ENCODE results near the gene LARP4B.

The LARP4B gene

GRCh38 chr10:816091-816477, 115.4 kb downstream of the LARP4B start:
- no peak for DNase-seq
- TF ChIP-seq POLR2A (IDR thresholded peaks at IDR 0.05; ENCODE audit: low read length): no peak
- no peak for TF ChIP-seq GATA1 (IDR thresholded peaks at IDR 0.05; ENCODE audit: low read depth, low read length)

DNA sequence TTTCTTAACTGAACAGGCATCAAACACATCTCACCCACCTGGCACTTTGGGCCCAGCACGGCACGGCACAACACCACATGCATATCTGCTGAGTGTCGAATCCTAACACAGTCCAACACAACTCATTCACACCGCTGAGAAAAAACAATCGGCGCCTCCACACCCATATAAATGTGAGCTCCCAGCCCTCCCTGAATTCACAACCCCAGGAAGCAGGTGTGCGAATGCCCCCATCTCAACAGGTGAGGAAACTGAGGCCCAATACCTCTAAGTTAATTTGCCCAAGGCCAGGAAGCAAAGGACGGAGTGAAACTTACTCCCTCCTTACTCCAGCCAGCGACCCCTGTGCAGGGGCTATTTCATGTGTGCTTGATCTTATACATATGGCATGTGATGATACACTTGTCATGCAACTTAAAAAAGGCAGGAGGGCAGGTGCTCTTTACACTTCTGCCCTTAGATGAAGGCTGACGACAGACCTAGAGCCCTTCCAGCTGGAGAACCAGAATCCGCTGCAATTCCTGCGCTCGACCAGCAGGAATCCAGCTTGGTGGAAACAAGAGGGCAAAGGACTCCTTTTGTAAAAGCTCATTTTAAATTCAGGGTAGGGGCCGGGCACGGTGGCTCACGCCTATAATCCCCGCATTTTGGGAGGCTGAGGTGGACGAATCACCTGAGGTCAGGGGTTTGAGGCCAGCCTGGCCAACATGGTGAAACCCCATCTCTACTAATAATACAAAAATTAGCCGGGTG, 116.0 kb downstream of the LARP4B start:
- DNase-seq: no peak
- TF ChIP-seq POLR2A (IDR thresholded peaks at IDR 0.05; ENCODE audit: low read length): no peak

- no peak for DNase-seq
- no peak for TF ChIP-seq GATA1 (IDR thresholded peaks at IDR 0.05; ENCODE audit: low read depth, low read length)
- no peak for TF ChIP-seq POLR2A (IDR thresholded peaks at IDR 0.05; ENCODE audit: low read length)
Observed at GRCh38 chr10:814536-815302, 116.8 kb downstream of the LARP4B start.

GRCh38 chr10:813286-813685, 118.2 kb downstream of the LARP4B start:
- DNase-seq: no peak
- no peak for TF ChIP-seq GATA1 (IDR thresholded peaks at IDR 0.05; ENCODE audit: low read depth, low read length)
- TF ChIP-seq POLR2A (IDR thresholded peaks at IDR 0.05; ENCODE audit: low read length): no peak

DNA sequence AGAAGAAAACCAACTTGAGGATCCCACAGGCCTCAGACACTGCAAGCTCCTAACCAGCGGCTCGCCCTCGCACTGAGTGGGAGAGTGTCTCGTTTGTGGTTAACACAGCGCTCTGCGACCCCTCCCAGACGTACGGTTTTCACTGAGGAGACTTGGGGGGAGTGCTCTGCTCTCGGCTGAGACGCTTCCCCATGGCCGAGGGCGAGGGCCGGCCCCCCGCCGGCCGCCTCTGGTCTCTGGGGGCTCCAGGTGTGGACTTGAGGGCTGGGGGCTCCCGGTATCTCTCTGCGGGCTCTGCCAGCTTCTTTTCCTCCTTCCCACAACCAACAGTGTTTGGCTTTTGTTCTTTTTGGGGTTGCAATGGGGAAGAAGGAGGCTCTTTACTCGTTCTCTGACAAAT, 118.7 kb downstream of the LARP4B start:
- no peak for DNase-seq
- TF ChIP-seq POLR2A (IDR thresholded peaks at IDR 0.05; ENCODE audit: low read length) (no peak), GATA1 (IDR thresholded peaks at IDR 0.05; ENCODE audit: low read depth, low read length) (no peak)

DNA sequence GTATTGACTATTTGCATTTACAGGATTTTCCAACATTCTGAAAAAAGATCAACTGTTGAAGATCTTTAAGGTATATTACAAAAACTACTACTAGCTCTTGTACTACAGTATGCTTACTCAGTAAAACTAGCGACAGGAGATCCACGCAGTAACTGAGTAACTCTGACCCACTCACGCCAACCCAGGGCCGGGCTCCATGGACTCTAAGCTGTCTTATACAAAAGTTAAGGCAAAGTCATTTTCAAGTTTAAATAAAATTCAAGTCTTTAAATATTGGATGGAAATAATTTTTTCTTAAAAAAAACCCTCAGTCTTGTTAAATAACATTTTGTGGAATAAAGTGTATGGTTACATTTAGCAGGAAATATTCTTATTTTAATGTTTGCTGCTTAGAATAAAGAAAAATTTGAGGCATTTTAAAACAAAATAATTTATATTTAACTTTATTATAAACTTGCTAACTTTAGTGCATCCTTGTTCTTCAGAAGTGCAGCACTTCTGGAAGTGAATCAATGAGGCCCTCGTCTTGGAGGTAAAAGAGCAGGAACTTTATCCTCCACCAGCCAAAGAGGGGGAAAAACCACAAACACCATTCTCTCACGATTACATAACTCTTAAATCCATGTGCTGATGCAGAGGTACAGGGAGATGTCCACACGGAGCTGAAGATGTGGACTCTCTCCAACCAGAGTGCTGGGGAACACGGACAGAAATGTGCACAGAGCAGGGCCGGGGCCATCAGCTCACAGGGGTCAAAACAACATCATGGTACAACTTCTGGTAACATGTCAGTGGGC, 119.9 kb downstream of the LARP4B start:
- TF ChIP-seq GATA1 (IDR thresholded peaks at IDR 0.05; ENCODE audit: low read depth, low read length) (no peak), POLR2A (IDR thresholded peaks at IDR 0.05; ENCODE audit: low read length) (no peak)
- no peak for DNase-seq

DNA sequence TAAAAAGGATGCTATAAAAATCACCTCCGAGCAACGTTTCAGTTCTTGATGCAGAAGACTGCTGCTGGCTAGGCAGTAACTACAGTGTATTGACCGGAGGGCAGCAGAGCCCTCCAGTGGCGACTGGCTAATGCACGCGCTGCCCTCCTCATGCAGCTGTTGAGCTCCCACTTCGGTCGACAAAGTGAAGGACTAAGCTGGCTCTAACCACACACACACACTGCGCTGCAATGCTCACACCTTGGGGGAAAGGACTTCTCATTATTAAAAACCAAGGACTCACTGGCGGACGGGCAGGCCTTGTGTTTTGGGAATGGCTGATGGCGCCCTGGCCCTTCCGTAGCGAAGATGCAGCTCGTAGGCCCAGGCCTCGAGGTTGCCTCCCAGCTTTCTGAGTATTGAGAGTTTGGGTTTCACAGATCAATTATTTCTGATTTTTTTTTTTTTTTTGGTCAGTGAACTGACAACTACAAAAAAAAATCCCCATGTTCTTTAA, 121.1 kb downstream of the LARP4B start:
- TF ChIP-seq GATA1 (IDR thresholded peaks at IDR 0.05; ENCODE audit: low read depth, low read length) (no peak), POLR2A (IDR thresholded peaks at IDR 0.05; ENCODE audit: low read length) (no peak)
- DNase-seq: peak in 1 of 2 experiments; percentile 9

- TF ChIP-seq GATA1 (IDR thresholded peaks at IDR 0.05; ENCODE audit: low read depth, low read length) (no peak), POLR2A (IDR thresholded peaks at IDR 0.05; ENCODE audit: low read length) (no peak)
- no peak for DNase-seq
Observed at GRCh38 chr10:809671-810350, 121.7 kb downstream of the LARP4B start.

GRCh38 chr10:807958-808353, 123.5 kb downstream of the LARP4B start:
- TF ChIP-seq GATA1 (IDR thresholded peaks at IDR 0.05; ENCODE audit: low read depth, low read length): no peak
- no peak for TF ChIP-seq POLR2A (IDR thresholded peaks at IDR 0.05; ENCODE audit: low read length)

GRCh38 chr10:807163-807957, 124.1 kb downstream of the LARP4B start:
- DNase-seq: no peak
- no peak for TF ChIP-seq GATA1 (IDR thresholded peaks at IDR 0.05; ENCODE audit: low read depth, low read length)
- TF ChIP-seq POLR2A (IDR thresholded peaks at IDR 0.05; ENCODE audit: low read length): no peak

More at GRCh38 chr10:807958-808353, 123.5 kb downstream of the LARP4B start:
- no peak for DNase-seq

GRCh38 chr10:806451-807162, 124.9 kb downstream of the LARP4B start:
- no peak for DNase-seq
- TF ChIP-seq GATA1 (IDR thresholded peaks at IDR 0.05; ENCODE audit: low read depth, low read length) (no peak), POLR2A (IDR thresholded peaks at IDR 0.05; ENCODE audit: low read length) (no peak)

- DNase-seq: no peak
- TF ChIP-seq POLR2A (IDR thresholded peaks at IDR 0.05; ENCODE audit: low read length) (no peak), GATA1 (IDR thresholded peaks at IDR 0.05; ENCODE audit: low read depth, low read length) (no peak)
Observed at GRCh38 chr10:805620-806305, 125.7 kb downstream of the LARP4B start.

Data from erythroblast (primary cell).